Right lung (tissue), 5 donors: Measurements from ENCODE around the gene SLC22A16. TPM values are rescaled to one million over a fixed set of nuclear protein-coding genes. Genes with fewer than 3 reads are reported as not detected.
"Not testable (repeated sequence)": the region's sequence is repeated elsewhere in the genome, so short reads cannot be mapped to it uniquely, and the experiment has no call there.

Experiments used
- DNase-seq, 2 donors: peaks; one replicate each; pipeline ENCODE4 v3.0.0-alpha.2; 2013
- polyA plus RNA-seq, 5 donors: library from polyadenylated mRNA; unstranded; fragments of 120-200 nt; gene quantifications; one replicate each; pipeline versions ENCODE4 v1.2.1 to v1.2.3, GENCODE V29; 2013; ENCODE audit warnings: inconsistent platforms in 1 of 5, low replicate concordance in 1 of 5; ENCODE audit not compliant: insufficient read length in 5 of 5, insufficient read depth in 1 of 5

SLC22A16 gene
- polyA plus RNA-seq, 5 donors, result 0.23 to 0.34 (median 0.23) TPM; not detected in 2

DNA sequence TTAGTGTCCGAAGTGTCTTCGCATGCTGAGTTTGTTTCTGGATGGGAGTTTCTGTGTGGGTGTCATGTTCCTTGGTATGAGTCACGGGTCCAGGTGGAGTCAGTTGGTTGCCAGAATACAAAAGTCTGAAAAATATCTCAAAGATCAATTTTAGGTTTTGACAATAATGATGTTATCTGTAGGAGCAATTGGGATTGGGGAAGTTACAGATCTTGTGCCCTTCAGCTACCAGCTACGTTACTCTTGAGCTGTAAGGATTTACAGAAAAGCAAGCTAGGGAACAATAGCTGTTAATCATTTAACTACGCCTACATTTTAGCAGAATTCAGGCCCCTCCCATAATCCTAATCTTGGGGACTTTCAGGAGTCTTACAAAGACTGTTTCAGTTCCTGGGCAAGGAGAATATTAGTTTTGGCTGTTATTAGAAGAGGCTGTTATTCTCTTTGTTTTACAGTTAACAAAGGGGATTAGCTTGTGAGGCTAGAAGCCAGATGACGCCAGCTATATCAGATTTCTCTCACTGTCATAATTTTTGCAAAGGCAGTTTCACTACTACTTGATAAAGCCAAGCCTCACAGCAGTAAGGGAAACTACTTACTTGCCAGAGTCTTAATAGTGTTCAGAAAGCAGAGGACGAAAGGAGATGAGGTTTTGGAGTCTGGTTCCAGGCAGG, 15.4 kb upstream of the SLC22A16 start:
- peak in 1 of 2 donors; percentile 23 for DNase-seq

DNA sequence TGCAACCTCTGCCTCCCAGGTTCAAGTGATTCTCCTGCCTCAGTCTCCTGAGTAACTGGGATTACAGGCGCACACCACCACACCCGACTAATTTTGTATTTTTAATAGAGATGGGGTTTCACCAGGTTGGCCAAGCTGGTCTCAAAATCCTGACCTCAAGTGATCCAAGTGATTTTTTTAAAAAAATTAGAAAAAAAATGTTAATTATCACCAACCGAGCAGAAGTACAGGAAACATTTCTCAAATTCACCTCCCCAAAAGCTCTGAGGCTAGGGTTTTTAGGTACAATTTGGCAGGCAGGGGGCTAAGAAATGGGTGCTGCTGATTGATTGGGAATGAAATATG, 14.9 kb upstream of the SLC22A16 start:
- no peak for DNase-seq

DNA sequence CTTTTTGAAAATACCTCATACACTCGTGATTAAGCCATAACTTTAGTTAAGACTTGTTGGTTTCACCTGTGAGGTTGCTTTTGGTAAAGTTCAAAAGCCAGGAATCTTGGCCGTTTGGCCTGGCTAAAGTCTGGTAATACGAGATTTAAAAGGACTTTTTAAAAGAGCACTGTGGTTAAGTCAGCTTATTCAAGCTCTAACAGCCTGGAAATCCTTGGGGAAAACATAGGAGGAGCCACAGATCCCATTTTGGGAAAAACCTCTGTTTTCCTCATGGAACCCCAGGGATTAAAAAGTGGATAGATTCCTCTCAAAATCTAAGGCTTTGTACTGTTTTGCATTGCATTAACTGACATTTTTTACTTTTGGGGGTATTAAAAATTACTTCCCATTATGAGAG, 13.7 kb upstream of the SLC22A16 start:
- no peak for DNase-seq

DNA sequence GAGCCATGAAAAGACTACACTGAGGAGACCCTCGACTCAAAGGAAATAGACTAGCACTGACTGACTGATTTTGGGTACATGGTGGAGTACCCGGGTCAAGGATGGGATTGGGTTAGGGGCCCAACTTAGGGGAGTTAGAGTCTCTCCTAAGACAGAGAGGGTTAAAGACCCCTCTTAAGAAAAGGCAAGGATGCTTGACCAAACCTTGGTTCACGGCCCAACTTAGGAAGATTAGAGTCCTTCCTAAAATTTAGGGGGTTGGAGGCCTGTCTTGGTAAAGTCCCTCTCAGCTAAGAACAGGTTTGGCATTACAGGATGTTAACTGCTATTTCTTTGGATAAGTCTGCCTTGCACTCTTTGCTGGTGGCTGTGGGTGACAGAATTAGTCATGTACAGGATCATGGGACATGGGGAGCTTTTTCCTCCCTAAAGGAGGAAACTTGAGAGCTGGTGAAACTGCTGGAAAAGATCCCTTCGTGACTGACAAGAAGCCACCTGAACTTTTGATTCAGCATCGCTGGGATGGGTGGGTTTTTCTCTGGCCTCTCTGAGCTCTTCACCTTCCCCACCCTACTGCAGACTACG, 12.3 kb upstream of the SLC22A16 start:
- no peak for DNase-seq

DNA sequence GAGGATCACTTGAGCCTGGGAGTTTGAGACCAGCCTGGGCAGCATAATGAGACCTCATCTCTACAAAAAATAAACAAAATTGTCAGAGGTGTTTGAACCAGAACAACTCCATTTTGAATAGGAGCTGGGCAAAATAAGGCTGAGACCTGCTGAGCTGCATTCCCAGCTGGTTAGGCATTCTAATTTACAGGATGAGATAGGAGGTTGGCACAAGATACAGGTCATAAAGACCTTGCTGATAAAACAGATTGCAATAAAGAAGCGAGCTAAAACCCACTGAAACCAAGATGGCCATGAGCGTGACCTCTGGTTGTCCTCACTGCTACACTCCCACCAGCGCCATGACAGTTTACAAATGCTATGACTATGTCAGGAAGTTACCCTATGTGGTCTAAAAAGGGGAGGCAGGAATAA, 11.6 kb upstream of the SLC22A16 start:
- DNase-seq, result not testable (repeated sequence)

DNA sequence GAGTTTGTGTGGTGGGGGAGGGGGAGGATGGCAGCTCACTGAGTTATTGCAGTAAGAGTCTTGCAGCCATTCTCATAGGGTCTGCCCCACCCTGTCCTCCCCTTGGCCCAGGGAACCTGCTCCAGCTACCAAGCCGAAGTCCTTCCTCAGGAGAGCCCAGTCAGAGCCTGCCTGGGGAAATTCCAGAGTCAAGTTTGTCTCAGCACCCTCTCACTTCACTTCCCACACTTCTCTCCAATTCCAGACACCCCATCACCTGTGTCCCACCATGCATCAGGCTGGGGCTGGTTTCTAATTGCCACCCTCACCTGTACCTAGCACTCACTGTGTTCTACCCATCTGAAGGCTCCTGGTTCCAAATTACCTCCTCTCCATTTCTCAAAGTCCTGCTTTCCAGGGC, 10.3 kb upstream of the SLC22A16 start:
- DNase-seq, result no peak

DNA sequence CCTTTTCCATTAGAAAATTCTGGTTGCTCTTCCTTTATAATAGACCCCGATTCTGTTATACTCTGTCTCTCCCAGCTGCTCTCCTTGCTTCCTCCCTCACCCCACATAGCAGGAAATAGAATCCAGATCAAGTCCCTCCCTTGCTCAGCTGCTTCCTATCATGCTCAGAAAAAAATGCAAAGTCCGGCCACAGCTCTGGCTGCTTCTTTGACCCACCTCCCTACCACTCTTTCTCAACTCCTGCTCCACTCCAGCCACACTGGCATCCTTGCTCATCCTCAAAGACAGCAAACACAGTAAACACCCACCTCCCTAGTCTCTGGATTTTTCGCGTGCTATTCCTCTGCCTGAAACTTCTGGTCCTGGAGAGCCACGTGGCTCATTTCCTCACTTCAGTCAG, 9.1 kb upstream of the SLC22A16 start:
- DNase-seq, result no peak

DNA sequence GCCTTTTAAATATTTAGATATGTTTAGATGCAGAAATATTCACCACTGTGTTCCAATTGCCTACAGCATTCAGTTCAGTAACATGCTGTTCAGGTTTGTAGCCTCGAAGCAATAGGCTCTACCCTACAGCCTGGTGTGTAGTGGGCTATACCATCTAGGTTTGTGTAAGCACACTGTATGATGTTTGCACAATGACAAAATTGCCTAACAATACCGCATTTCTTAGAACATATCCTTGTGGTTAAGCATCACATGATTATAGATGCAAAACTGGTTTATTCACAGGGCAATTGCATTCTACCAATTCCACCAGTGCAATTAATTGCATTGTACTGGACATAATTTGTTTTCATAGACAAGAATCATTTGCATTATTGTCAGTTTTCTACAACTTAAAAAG, 7.9 kb upstream of the SLC22A16 start:
- DNase-seq, result no peak

DNA sequence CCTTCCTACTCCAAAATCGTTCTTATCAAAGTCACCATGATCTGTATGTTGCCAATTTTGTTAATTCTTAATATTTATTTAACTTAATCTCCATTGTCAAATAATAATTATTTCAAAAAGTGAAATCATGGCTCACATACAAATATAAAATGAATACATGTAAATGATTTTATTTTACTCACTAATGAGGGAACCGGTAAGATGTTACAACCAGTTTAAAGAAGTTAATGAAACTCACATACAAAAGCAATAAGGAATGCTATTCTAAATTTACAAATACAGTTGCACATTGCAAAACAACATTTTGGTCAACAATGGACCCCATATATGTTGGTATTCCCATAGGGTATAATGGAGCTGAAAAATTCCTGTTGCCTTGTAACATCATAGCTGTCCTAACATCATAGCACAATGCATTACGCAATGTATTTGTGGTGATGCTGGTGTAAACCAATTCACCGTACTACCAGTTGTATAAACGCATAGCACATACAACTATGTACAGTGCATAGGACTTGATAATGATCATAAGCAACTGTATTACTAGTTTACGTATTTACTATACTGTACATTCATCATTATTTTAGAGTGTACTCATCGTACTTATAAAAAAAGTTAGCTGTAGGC, 6.5 kb upstream of the SLC22A16 start:
- no peak for DNase-seq

DNA sequence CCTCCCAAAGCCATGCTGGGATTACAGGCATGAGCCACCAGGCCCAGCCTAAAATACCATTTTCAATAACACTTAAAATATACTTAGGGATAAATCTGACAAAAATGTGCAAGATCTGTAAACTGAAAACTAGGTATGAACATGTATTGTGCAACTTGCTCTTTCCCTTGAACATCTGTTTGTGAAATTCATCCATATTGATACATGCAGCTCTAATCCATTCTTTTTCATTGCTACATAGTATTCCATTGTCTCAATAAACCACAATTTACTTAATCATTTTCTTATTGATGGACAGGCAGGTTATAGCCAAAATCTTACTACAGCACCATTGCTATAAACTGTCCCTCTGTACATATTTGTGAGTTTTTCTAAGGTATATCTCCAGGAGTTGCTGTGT, 4.7 kb upstream of the SLC22A16 start:
- DNase-seq, result no peak

DNA sequence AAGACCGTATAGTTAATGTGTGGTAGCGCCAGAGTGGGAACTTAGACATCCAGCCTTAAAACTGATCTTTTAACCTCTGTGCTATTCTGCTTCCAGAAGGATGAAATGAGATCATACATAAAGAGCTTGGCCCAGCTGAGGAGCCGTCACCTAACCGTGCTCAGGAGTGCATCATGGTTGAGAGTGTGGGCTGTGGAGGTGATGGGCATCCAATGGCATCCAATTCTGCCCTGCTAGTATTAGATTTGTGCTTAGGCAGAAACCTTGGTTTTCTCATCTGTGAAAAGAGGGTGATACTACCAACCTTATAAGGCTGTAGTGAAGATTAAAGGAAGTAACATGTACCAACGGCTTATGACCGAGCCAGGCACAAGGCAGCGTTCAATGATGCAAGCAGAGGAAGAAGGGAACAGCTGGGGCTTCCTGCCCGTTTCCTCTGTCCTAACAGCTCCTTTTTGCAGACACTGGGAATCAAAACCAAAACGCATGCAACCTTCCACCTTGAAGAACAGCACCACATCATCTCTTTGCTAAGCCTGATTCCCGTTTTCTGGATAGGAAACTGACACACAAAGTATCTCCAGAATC, 1.3 kb downstream of the SLC22A16 start:
- peak in 1 of 2 donors; percentile 10 for DNase-seq

DNA sequence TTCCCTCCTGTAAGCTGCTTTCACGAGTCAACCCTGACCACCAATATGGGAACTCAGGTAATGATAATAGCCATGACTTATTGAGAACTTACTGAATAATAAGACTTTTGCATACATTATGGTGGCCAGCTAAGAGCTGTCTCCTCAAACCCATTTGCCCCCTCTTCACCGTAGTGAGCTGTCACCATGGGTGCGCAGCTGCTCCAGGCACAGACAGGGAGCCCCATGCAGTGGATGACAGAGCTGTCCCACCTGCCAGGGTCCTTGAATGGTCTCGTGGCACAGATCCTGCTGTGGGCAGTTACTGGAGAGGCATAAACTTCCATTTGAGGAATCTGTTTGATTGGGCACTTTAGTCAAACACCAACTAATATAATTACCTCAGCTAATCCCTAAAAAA, 1.9 kb downstream of the SLC22A16 start:
- DNase-seq, result no peak

DNA sequence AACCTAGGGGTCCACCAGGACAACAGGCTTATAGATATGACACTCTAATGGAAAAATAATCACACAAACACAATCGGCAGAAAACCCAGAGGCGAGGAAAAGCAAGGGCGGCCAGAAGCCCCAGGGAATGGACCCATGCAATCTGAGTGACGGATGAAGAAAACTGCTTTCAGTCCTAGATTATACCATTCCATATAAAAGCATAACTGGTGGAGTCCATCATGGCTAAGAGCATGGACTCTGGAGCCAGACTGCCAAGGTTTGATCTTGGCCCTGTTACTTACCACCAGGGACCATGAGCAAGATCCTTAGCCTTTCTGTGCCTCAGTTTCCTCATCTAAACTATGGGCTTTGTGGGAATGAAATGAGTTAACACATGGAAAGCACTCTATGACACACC, 3.7 kb downstream of the SLC22A16 start:
- DNase-seq, result no peak

DNA sequence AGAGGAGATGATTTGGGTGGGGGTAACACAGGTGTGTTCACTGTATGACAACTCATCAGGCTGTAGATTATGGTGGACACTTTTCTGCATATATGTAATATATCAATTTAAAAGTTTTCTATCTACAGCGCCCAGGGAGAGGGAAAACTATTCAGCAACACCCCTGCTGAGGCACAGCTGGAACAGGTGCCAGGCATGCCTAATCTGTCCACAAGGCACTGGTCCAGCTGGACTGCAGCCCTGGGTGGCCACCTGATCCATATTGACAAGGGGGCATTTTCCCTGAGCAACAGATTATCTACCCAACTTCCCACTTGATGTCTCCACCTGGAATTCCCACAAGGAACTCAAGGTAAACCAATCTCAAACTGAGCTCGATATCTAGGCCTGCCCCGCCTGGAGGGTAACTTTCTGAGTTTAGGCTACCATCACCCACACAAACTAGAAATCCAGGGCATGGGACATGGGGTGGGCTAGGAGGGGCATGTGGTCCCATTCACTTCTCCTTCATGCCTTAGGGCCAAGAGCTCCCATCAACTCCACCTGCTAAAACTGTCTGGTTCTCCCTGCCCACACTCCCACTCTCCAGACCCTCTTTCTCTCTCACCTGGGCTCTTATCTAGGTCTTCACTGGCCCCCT, 4.6 kb downstream of the SLC22A16 start:
- DNase-seq, result no peak

DNA sequence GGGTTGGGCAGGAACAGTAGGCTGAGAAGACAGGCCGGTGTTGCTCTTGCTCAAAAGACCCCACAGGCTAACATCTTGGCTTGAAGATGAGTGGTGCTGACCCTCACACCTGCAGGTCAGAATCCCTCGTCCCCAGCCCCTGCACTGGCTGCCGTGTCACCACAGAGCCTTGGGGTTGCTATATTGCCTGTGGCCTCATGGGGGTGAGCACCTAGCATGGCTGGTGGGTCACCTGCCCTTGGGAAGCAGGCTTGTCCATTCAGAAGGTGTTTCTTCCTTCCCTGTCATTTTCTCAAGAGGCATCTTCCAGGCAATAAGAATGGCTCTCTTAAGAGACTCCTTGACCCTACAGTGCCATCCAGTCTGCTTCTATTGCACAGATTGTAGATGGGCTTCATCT, 7.7 kb downstream of the SLC22A16 start:
- DNase-seq, result no peak

DNA sequence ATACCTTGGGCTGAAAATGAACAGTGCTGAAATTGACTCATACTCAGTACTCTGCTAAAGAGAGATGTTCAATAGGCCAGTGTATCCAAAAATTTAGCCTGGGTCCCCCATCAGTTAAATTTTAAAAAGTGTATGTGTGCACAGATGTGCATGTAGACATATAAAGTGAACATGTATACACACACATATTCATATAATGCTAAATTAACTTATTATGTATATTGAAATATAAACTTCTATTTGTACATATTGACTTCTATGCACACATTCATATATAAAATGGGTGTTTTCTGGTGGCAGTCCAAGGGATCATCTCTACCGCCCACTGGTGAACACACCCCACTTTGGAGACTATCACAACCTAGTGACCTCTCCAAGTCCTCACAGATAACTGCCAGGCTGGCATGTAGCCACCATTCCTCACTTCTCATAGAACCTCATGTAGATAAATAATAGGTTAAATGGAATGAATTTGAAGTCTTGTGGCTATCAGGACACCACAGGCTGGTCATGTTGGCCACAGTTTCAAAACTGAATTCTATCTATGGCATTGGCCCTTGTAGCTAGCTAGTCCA, 8.8 kb downstream of the SLC22A16 start:
- DNase-seq, result no peak

DNA sequence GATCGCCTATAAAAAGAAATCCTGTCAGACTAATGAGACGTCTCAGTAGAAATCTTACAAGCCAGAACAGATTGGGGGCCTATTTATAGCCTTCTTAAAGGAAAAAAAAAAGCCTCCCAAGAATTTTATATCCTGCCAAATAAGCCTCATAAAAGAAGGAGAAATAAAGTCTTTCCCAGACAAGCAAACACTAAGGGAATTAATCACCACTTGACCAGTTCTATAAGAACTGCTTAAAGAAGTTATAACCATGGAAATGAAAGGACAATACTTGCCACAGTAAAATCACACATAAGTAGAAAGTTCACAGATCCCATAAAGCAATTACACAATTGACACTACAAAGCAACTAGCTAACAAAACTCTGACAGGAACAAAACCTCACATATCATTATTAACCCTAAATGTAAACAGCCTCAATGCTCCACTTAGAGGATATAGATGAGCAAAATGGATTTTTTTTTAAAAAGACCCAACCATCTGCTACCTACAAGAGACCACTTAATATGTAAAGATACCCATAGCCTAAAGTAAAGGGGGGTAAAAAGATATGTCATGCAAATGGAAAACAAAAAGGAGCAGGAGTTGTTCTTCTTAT, 13.4 kb downstream of the SLC22A16 start:
- no peak for DNase-seq

DNA sequence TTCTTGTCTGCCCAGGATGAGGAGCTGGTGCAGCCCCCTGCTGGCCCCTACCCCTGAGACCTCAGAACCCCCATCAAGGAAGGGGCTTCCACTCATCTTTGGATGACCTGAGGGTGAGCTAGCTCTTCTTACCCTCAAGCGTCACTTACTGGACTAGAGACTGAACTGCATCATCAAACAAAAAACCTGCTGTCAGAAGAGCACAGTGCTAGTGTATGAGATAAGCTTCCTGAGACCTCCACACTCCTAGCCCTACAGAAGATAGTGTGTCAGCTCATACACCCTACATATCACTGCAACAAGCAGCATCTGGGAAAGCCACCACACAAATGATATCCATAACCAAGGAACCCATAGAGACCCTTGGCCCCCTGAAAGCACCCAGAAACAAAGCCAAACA, 15.0 kb downstream of the SLC22A16 start:
- DNase-seq, result no peak

DNA sequence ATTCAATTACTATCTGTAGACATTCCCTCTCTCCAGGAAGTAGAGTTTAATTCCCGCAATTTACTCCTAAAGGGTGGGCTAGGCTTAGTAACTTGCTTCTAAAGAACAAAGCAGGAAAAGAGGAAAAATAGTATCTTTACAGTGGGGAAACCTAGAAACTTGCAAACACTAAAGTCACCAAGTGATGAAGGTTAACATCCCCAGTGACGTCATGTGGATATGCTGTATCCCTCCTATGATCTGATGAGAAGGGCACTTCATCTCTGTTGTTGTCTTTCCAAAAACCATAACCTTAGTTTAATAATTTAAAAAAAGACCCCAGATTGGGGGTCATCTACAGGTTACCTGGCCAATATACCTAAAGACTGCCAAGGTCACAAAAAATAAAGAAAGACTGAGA, 17.3 kb downstream of the SLC22A16 start:
- no peak for DNase-seq

DNA sequence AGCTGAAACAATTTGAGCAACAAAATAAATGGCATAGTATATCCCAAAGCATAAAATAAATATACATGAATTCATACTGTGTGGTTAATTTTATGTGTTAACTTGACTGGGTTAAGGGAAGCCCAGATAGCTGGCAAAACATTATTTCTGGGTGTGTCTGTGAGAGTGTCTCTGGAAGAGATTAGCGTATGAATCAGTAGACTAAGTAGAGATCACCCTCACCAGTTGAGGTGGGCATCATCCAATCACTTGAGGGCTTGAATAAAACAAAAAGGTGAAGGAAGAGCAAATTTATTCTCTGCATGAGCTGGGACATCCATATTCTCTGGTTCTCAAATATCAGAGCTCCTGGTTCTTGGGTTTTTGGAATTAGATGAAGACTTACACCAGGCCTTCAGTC, 17.9 kb downstream of the SLC22A16 start:
- DNase-seq, result no peak

DNA sequence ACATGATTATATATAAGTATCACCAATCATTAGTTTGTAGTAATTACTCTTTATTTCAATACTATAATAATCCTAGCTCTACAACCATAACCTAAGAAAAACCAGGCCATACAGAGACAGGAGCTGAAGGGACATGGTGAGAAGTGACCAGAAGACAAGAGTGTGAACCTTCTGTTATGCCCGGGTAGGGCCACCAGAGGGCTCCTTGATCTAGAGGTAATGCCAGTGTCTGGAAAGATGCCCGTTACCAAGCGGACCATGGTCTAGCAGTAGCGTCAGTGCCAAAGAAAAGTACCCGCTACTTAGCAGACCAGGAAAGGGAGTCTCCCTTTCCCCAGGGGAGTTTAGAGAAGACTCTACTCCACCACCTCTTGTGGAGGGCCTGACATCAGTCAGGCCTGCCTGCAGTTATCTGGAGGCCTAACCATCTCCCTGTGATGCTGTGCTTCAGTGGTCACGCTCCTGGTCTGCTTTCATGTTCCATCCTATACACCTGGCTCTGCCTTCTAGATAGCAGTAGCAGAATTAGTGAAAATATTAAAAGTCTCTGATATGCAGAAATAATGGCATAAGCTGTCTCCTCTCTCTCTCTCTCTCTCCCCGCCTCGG, 18.7 kb downstream of the SLC22A16 start:
- not testable (repeated sequence) for DNase-seq

DNA sequence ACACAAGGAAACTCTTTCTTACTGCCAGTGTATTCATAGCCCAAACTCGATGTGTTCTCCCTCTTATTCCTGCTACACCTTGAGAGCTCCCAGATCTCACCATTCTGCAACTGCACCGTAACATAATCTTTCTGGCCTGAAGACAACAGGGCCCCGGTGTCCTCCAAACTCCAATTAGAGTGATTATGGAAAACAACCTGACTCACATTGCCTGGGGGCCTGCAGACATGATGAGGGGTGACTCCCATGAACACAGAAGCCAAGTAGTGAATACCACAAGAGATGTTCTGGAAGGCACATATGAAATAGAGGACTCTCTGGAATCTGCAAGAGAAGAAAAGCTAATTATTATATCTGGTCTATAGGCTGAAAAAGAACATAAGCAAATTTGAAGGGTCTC, 19.7 kb downstream of the SLC22A16 start:
- DNase-seq, result no peak
